ENCODE results near the gene MCM6. TPM values are rescaled to one million over a fixed set of nuclear protein-coding genes. Genes with fewer than 3 reads are reported as not detected.

Gene MCM6
- total RNA-seq, 2 donors from 2014 or later, result 75.3 to 129 TPM

DNA sequence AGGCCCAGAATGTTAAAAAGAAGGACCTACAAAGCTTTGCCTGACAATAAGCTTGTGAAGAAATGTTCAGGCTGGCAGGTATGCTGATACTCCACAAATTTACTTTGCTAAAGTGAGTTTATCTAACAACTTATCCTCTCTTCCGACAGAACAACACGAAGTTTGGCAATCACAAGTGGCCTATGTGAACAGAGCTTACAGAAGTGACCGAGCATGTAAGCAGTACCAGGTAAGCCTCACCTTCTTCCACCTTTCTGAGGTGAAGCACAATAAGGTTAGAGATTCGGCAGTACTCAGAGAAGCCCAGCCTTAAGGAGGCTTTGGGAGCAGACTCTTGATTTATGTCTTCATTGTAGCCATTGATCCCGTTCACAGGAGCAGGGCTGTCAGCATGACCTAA lies 30.2 kb downstream of the MCM6 start:
- Mint-ChIP-seq H3K4me1 (ENCODE audit: low read depth in 2 of 2) (no peaks in the 10 kb centered on the region), H3K4me3 (no peak overlapping the region), H3K36me3 (peaks cover 50% of the 10 kb centered on the region), H3K27ac (no peak overlapping the region), H3K9me3 (no peaks in the 10 kb centered on the region), H3K27me3 (no peaks in the 10 kb centered on the region)
- ATAC-seq (no peak), DNase-seq (ENCODE audit: low spot score) (no peak)

DNA sequence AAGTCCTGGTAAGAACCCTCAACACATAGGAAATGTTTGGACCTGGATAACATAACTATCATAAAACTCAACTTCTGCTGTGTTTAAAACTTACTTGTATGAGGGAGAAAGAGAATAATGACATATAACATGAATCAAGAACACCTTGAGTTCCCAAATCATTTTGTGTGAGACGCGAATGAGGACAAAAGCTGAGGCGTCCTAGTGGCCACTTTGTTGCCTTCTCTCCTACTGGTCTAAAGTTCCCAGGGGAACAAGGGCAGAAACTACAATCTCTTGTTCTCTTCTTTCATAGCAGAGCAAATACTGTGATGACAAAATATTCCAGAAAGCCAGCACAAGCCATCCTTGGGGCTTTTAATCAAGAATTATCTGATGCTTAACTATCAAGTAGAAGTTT lies 31.0 kb downstream of the MCM6 start:
- H3K27me3 Mint-ChIP-seq, result no peaks in the 10 kb centered on the region
- H3K4me1 Mint-ChIP-seq (ENCODE audit: low read depth in 2 of 2), result no peaks in the 10 kb centered on the region
- H3K27ac Mint-ChIP-seq, result no peak overlapping the region
- no peaks in the 10 kb centered on the region for H3K9me3 Mint-ChIP-seq
- ATAC-seq (no peak), DNase-seq (ENCODE audit: low spot score) (no peak)
- H3K36me3 Mint-ChIP-seq, result peaks cover 44% of the 10 kb centered on the region
- no peak overlapping the region for H3K4me3 Mint-ChIP-seq

DNA sequence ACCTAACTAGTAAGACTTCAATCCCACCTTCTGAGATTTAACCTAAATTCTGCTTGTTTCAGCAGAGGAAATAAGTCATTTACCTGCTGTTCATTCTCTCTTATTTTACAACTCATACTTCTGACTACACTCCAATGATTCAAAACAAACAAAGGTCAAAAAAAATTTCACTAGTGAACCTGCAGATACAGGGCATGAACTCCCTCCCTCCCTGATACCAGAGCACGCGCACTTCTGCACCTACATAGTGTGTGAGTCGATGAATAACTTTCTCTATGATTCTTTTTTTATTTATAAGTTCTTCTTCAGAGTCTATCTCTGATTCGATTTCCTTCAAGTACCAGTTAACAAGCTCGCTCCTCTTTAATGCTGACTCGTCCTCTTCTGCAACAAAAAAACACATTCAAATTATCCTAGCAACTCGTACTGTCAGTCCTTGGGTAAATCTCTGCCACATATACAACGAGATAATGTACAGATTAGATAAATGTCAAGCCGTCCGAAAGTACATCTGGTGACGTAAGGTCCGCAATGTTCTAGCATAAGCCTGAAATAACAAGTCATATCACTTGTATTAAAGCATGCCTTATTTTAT lies 31.8 kb downstream of the MCM6 start:
- Mint-ChIP-seq H3K27me3 (no peaks in the 10 kb centered on the region), H3K27ac (no peak overlapping the region), H3K4me3 (no peak overlapping the region), H3K36me3 (peaks cover 40% of the 10 kb centered on the region), H3K9me3 (no peaks in the 10 kb centered on the region), H3K4me1 (ENCODE audit: low read depth in 2 of 2) (no peaks in the 10 kb centered on the region)
- DNase-seq (ENCODE audit: low spot score), result no peak
- ATAC-seq, result no peak

DNA sequence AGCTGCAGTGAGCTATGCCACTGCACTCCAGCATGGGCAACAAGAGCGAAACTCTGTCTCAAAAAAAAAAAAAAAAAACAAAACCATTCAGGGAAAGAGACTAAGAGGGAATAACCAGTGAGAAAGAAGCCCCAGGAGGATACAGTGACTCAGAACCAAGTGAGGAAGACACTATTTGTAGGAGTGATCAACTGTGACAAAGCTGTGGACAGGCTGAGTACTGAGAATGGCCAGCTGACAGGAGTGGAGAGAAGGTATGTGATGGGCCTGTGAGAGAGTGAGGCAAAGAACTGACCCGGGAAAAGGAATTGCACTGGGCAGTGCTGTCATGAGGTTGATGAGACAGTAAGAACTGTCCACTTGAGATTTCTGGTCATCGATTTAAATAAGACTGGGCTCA lies 32.6 kb downstream of the MCM6 start:
- Mint-ChIP-seq H3K4me3 (no peak overlapping the region), H3K4me1 (ENCODE audit: low read depth in 2 of 2) (no peaks in the 10 kb centered on the region), H3K27ac (no peak overlapping the region), H3K27me3 (no peaks in the 10 kb centered on the region), H3K9me3 (no peaks in the 10 kb centered on the region), H3K36me3 (peaks cover 34% of the 10 kb centered on the region)
- ATAC-seq (no peak), DNase-seq (ENCODE audit: low spot score) (no peak)

DNA sequence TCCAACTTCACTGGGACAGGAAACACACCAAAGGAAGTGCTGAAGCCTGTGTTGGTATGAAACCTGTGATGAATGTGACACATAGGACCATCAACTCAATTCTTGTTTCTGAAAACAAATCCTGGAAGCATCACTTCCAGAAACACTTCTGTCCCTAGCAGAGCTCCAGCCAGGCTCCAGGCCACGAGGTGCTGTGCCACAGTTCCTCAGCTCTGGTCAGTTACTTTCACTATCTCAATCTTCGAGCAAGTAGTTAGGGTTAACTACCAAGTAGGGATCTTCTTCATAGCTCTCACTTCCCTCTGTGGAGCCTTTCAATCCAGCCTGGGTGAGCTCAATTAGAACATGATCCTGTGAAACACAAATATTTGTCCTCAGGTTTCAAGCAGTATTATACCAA lies 35.6 kb downstream of the MCM6 start:
- ATAC-seq, result no peak
- H3K4me1 Mint-ChIP-seq (ENCODE audit: low read depth in 2 of 2), result peaks cover 0 to 5% of the 10 kb centered on the region in 2 donors
- H3K27me3 Mint-ChIP-seq, result no peaks in the 10 kb centered on the region
- no peaks in the 10 kb centered on the region for H3K9me3 Mint-ChIP-seq
- no peak for DNase-seq (ENCODE audit: low spot score)
- H3K36me3 Mint-ChIP-seq, result peaks cover 27% of the 10 kb centered on the region
- peak overlapping the region in 1 of 2 donors; percentile 2 for H3K27ac Mint-ChIP-seq
- no peak overlapping the region for H3K4me3 Mint-ChIP-seq

DNA sequence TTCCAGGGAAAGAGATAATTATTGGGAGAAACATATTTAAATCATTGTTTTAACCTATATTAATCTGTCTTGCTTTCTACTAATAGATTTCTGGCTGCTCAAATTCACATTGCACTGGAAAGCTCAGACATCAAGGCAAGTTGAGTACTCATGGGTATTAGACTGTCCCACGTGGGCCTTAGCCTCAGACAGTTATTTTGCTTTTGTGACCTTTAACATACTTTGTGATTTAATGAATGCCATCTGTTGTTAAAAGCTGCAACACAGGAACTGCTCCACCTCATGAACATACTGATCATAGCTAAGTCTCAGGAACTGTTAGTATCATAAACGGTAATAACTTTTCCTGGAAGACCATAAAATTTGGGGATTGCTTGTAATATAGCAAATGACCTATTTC lies 36.5 kb downstream of the MCM6 start:
- Mint-ChIP-seq H3K9me3 (no peaks in the 10 kb centered on the region), H3K4me1 (ENCODE audit: low read depth in 2 of 2) (peaks cover 0 to 6% of the 10 kb centered on the region in 2 donors), H3K27me3 (no peaks in the 10 kb centered on the region), H3K27ac (no peak overlapping the region), H3K36me3 (peaks cover 25% of the 10 kb centered on the region), H3K4me3 (no peak overlapping the region)
- ATAC-seq, result no peak
- no peak for DNase-seq (ENCODE audit: low spot score)

DNA sequence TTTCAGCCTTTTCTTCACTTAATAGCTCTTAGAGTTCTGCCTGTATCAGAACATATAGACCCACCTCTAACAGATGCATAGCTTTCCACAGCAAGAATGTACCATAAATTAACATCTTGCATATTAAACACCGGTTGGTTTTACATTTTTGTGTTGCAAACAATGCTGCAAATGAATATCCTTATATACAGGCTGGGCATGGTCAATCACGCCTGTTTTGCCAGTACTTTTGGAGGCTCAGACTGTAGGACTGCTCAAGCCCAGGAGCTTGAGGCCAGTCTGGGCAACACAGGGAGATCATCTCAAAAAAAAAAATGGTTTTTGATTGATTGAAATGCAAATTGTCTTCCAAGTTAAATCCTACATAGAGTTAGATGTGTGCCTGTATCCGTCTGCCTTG lies 37.7 kb downstream of the MCM6 start:
- H3K36me3 Mint-ChIP-seq, result peaks cover 13% of the 10 kb centered on the region
- H3K9me3 Mint-ChIP-seq, result no peaks in the 10 kb centered on the region
- no peak for ATAC-seq
- peaks cover 0 to 6% of the 10 kb centered on the region in 2 donors for H3K4me1 Mint-ChIP-seq (ENCODE audit: low read depth in 2 of 2)
- DNase-seq (ENCODE audit: low spot score), result no peak
- no peak overlapping the region for H3K4me3 Mint-ChIP-seq
- H3K27me3 Mint-ChIP-seq, result no peaks in the 10 kb centered on the region
- H3K27ac Mint-ChIP-seq, result no peak overlapping the region

DNA sequence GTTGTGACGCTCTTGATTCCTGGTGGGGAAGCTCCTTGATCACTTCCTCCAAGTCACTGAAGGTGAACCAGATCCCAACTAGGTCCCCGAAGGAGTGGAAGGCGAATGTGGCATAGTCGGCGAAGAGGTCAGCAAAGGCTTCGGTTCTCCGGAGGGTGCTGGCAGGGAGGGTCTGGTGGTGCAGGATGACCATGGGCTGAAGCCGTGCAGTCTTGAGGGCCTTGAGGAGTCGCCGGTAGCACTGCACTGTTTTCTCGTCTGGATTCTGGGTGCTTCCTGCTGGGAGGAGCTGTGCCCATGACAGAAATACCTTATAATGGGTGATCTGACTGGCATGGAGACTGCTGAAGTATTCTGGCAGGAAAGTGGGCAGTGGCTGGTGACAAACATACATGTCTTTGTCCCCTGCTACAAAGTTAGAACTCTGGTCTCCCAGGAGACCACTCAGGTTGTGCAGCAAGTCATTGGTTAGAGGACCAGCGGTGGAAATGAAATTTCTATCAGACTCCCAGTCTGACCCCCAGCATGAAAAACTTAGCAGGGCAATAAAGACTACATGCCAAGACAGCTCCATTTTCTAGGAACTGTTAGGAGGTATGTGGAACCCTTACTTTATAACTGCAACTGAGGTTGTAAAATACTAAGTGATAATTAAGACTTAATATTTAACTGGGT lies 39.5 kb downstream of the MCM6 start, which contains the start of gene LCT:
Gene LCT, minus strand, starts transcription at position 589 of the 675 bp plus-strand sequence. Its CDS starts 15 bp downstream, at position 574.
- H3K27ac Mint-ChIP-seq, result no peak within 1 kb of the TSS
- no peaks in the 10 kb centered on the region for H3K9me3 Mint-ChIP-seq
- ATAC-seq (no peak), DNase-seq (ENCODE audit: low spot score) (no peak)
- H3K36me3 Mint-ChIP-seq, result no peaks in the 10 kb centered on the region
- H3K4me3 Mint-ChIP-seq, result no peak within 1 kb of the TSS
- H3K27me3 Mint-ChIP-seq, result no peaks in the 10 kb centered on the region
- peaks cover 0 to 6% of the 10 kb centered on the region in 2 donors for H3K4me1 Mint-ChIP-seq (ENCODE audit: low read depth in 2 of 2)

DNA sequence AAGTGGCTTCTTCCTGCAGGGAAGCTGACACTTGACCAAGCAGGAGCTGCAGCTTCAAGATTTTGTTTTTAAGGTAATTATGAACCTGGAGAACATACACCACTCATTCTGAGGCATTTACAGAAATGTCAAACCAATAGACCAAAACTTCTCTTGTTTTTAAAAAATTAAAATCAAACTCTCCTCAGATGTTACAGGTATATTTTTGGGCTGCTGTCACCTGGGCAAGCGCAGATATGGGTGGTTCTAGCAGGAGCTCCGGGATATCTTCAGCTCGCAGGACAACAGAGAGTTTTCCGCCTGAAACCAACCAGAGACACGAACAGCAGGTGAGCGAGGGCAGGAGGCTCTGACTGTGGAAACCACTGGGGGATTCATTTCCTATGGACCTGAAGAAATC lies 43.4 kb downstream of the MCM6 start:
- ATAC-seq (no peak), DNase-seq (ENCODE audit: low spot score) (no peak)
- H3K4me1 Mint-ChIP-seq (ENCODE audit: low read depth in 2 of 2), result peaks cover 0 to 6% of the 10 kb centered on the region in 2 donors
- no peaks in the 10 kb centered on the region for H3K27me3 Mint-ChIP-seq
- H3K36me3 Mint-ChIP-seq, result no peaks in the 10 kb centered on the region
- no peak overlapping the region for H3K27ac Mint-ChIP-seq
- no peaks in the 10 kb centered on the region for H3K9me3 Mint-ChIP-seq
- H3K4me3 Mint-ChIP-seq, result no peak overlapping the region

DNA sequence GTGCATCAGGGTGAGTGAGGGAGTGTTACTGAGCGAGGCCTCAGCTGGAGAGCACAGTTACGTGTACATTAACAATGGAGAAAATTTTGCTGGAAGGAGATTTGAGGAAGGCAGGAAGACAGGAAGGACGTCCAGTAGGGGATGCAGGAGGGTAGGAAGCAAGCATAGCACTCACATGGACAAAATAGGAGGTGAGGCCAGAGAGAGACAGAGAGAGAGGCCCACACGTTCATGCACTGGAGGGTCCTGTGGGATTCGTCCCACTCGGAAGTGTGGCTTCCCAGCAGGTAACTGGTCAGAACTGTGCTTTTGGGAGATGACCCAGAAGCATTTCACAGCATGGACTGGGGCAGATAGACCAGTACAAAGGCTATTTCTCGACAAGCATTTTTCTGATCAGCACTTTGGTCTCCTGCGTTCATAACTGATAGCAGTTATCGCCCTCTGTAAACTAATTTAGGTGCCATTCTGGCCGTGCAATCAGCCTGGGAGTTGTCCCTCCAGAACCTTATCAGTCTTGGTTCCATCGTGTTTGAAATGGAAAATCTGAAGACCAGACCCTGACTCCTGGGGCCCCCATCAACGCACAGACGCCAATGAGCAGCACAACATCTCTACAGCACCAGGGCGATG lies 44.9 kb downstream of the MCM6 start:
- Mint-ChIP-seq H3K27ac (no peak overlapping the region), H3K36me3 (no peaks in the 10 kb centered on the region), H3K4me1 (ENCODE audit: low read depth in 2 of 2) (peaks cover 0 to 3% of the 10 kb centered on the region in 2 donors), H3K9me3 (no peaks in the 10 kb centered on the region), H3K4me3 (no peak overlapping the region), H3K27me3 (no peaks in the 10 kb centered on the region)
- no peak for DNase-seq (ENCODE audit: low spot score)
- no peak for ATAC-seq

DNA sequence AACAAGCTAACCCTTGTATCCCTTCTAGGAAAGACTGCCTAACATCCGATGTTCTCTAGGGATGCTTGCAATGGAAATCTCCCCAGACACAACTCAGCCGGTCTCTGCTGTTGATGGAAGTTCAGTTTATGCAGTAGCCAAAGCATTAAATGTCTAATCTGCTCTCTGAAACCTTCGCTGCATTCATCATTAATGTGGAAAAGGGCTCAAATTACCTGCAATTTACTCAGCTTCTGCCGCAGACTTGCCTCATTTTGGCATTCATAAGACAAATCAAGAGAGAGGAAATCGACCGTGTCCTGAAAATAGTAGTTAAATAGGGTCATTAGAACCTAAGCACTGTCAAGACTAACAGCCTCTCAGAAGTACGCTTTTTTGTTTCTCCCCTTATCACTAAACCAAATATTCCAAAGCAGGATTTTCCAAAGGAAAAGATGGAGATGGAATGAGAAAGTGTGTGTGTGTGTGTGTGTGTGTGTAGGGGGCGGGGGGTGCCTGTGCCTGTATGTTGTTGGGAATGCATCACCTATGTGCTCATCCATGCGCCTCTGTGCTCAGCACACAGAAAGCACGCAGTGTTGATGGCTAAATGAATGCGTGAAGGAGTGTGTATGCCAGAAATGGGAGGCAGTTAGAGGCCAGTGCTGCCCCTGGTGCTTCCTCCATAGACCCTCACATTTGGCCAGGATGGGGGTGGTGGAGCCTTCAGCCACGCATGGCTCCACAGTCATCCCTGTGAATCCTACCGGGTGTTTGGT lies 46.7 kb downstream of the MCM6 start:
- no peak for DNase-seq (ENCODE audit: low spot score)
- Mint-ChIP-seq H3K27ac (no peak overlapping the region), H3K4me3 (no peak overlapping the region), H3K9me3 (no peaks in the 10 kb centered on the region), H3K27me3 (no peaks in the 10 kb centered on the region), H3K4me1 (ENCODE audit: low read depth in 2 of 2) (no peaks in the 10 kb centered on the region), H3K36me3 (no peaks in the 10 kb centered on the region)
- no peak for ATAC-seq

DNA sequence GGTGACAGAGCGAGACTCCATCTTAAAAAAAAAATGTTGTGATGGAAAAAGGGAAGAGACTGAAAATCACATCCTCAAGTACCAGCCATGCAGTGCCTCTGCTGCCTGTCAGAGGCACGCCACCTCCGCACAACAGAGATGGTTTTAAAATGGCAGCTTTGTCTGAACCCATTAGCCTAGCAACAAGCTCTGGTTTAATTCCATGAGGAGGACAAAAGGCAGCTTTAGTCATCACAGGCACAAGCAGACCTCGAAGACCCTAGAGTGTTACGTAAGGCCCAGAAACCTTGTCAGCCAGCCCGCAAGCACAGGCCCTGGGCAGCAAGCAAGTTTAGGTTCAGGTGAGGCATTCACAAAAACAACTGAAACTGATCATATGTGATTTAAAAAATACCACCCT lies 49.7 kb downstream of the MCM6 start:
- H3K4me3 Mint-ChIP-seq, result no peak overlapping the region
- ATAC-seq, result no peak
- no peak overlapping the region for H3K27ac Mint-ChIP-seq
- no peak for DNase-seq (ENCODE audit: low spot score)
- no peaks in the 10 kb centered on the region for H3K27me3 Mint-ChIP-seq
- peaks cover 0 to 2% of the 10 kb centered on the region in 2 donors for H3K4me1 Mint-ChIP-seq (ENCODE audit: low read depth in 2 of 2)
- peaks cover 9% of the 10 kb centered on the region for H3K36me3 Mint-ChIP-seq
- H3K9me3 Mint-ChIP-seq, result no peaks in the 10 kb centered on the region

DNA sequence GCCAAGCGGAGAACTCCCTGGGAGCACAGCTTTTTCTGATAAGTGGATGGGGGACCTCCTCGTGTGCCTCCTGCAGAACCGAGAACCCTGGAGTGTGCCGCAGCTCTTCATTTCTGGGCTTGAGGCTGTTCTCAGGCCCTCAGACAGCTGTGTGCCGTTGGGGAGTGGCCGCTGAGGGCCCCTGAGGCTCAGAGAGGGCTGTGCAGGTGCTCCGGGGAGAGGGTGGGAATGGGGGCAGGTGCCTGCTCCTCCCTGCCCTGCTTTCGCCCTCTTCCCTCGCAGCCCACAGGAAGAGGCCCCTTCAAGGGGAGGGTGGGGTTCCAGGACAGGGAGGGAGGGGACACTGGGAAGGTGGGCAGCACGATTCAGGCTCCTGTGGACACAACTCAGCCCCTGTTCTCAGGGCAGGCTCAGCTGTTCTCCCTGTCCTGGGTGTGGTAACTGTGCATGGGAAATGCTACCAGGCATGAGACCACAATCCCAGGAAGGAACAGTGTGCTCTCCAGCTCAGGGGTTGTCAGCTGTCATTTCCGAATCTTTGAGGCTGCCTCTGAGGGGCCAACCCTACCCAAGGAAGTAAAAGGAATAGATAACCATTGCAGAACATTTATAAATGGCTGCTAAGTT lies 50.6 kb downstream of the MCM6 start:
- ATAC-seq (peak in 1 of 2 donors; percentile 19), DNase-seq (ENCODE audit: low spot score) (no peak)
- Mint-ChIP-seq H3K4me3 (no peak overlapping the region), H3K4me1 (ENCODE audit: low read depth in 2 of 2) (peaks cover 4 to 9% of the 10 kb centered on the region in 2 donors), H3K36me3 (peaks cover 9% of the 10 kb centered on the region), H3K27ac (no peak overlapping the region), H3K9me3 (no peaks in the 10 kb centered on the region), H3K27me3 (no peaks in the 10 kb centered on the region)
